GM06990 (cell line): Measurements from ENCODE around the gene CD244.

Experiments
- DNase-seq: peaks from one replicate; pipeline ENCODE4 v3.0.0-alpha.2; 2011; ENCODE audit not compliant: insufficient read length; ENCODE audit errors: extremely low read depth
- H3K27me3 ChIP-seq: replicated peaks from 2 replicates; pipeline ENCODE4 v1.6.0; 2011; ENCODE audit warnings: low read length; ENCODE audit not compliant: control insufficient read depth, insufficient read depth
- H3K36me3 ChIP-seq: 2 replicates; pipeline ENCODE4 v1.5.1; 2011; ENCODE audit warnings: low read length; ENCODE audit not compliant: control insufficient read depth, insufficient read depth
- H3K4me3 ChIP-seq: replicated peaks from 2 replicates; pipeline ENCODE4 v1.5.1; 2011; ENCODE audit warnings: low read depth, mild to moderate bottlenecking, control low read depth, low read length
- CTCF ChIP-seq: IDR thresholded peaks from 2 replicates; pipeline ENCODE4 v1.5.1; 2011; ENCODE audit warnings: low read length, control low read depth, mild to moderate bottlenecking, inconsistent platforms; ENCODE audit not compliant: insufficient read depth, poor library complexity, severe bottlenecking

CD244 gene

GRCh38 chr1:160781186-160781766 lies 81.4 kb downstream of the CD244 start:
- TF ChIP-seq CTCF: no peak
- no peaks in the 10 kb centered on the region for H3K27me3 ChIP-seq
- no peak overlapping the region for H3K4me3 ChIP-seq
- no peak for DNase-seq
- no peaks in the 10 kb centered on the region for H3K36me3 ChIP-seq

- H3K4me3 ChIP-seq: no peak overlapping the region
- H3K36me3 ChIP-seq: no peaks in the 10 kb centered on the region
- no peak for TF ChIP-seq CTCF
- no peaks in the 10 kb centered on the region for H3K27me3 ChIP-seq
- no peak for DNase-seq
Measured at GRCh38 chr1:160780398-160780755, 82.3 kb downstream of the CD244 start.
